A549 treated with RU486 at 1 μM for 4 hours (cell line): ENCODE results near the gene PRPF38A. TPM values are rescaled to one million over a fixed set of nuclear protein-coding genes. Genes with fewer than 3 reads are reported as not detected.

ENCODE experiments used
- total RNA-seq: library from RNA; stranded (reverse); fragments of 200-300 nt; extraction: Qiagen RNA extraction; gene quantifications from 5 replicates; pipeline ENCODE4 v1.2.3, GENCODE V29; 2022; ENCODE audit warnings: low read depth

PRPF38A gene, protein sequence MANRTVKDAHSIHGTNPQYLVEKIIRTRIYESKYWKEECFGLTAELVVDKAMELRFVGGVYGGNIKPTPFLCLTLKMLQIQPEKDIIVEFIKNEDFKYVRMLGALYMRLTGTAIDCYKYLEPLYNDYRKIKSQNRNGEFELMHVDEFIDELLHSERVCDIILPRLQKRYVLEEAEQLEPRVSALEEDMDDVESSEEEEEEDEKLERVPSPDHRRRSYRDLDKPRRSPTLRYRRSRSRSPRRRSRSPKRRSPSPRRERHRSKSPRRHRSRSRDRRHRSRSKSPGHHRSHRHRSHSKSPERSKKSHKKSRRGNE
- total RNA-seq = 16.6 to 20.6 TPM (median 20.2 TPM) in 5 replicates

DNA sequence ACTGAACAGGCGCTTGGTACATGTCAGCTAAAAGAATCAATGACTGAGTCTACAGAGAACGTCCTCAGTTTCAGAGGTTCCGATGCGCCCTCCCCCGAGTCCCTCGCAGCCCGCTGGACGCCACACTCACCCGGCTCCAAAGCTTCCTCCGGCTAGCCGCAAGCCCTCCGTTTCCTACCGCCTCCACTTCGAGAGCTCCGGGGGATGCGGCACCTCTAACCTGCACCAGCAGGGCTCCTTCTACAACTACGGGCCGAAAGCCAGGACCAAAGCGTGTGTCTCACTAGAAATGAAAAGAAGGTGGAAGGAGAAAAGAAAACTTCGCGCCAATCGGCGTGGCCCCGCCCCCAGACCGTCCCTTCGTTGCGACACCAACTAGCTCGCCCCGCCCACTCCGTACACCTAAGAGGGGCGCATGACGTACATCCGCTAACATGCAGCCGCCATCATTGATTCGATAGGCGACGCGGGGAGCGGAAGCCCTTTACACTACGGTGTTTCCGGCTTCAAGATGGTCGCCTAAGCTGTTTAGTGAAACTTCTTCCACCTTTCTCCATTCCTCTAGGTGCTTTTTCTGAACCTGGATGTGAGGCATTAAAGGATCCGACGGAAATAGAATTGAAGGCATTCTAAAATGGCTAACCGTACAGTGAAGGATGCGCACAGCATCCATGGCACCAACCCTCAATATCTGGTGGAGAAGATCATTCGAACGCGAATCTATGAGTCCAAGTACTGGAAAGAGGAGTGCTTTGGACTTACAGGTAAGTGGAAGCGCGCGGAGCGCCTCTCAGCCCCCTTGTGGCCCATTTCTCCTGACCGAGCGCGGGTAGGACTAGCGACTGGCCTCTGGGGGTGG lies at the start of gene PRPF38A, which contains the start of gene ORC1:
Gene PRPF38A (plus strand): TSS at position 487 of the 859 bp plus-strand sequence. CDS start 148 bp downstream, at position 635.
Gene ORC1 (minus strand): TSS at position 308 of the 859 bp plus-strand sequence. CDS start 2,200 bp downstream, outside the sequence.

DNA sequence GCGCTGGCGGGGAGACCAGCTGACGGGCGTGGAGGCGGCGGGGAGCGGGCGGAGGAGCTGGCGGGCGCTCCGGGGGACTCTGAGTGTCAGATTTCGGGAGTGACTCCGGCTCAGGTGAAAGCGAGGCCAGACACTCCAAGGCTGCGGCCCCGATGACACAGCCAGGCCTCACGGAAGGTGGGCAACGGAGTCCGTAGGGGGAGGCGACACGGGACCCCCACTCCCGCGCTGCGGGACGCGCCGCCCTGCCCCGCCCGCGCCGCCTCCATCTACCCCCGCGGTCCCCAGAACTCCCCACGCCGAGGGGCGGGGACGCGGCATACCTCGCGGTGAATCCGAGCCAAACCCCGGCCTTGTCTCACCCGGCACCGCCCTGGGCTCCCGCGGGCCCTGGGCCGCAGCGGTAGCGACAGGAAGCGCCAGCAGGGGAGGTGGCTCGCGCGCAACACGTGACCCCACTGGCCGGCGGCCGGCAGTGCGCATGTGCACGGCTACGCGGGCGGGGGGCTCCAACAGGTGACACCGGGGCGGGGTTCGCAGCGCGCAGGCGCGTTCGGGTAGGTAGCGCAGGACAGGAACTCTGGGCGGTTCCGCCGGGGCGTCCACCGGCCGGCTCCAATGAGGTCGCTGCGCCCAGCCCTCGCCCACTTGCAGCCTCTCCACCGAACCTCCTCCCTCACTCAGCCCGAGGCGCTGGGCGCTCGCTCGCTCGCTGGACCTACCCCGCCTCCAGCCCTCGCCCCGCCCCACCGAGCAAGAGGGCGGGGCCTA lies 38.5 kb upstream of the PRPF38A start, which contains the start of gene CC2D1B:
Gene CC2D1B (minus strand): TSS at position 460 of the 771 bp plus-strand sequence. CDS start 1,585 bp downstream, outside the sequence.

Other genes starting within 250 kb of the PRPF38A start
- gene CC2D1B, start 38.4 kb upstream of the PRPF38A start, total RNA-seq = 13.5 to 16.9 TPM (median 15.4 TPM) in 5 replicates
- gene ORC1, start 179 bp upstream of the PRPF38A start, total RNA-seq = 17.8 to 22.3 TPM (median 19.8 TPM) in 5 replicates
- 14.9 to 20.3 TPM (median 17.6 TPM) in 5 replicates for gene TUT4, start 148.5 kb downstream of the PRPF38A start, total RNA-seq
- 0.10 TPM in 1 of 5 replicates, not detected in the others for gene GPX7, start 197.8 kb downstream of the PRPF38A start, total RNA-seq
- gene SHISAL2A, start 228.6 kb downstream of the PRPF38A start, total RNA-seq = not detected in 5 replicates